D341Med (cell line): ENCODE measurements around the gene PSMD1.

Experiments used
- DNase-seq: peaks from one replicate; pipeline ENCODE4 v3.0.0; 2012; ENCODE audit warnings: low spot score

PSMD1 gene

DNA sequence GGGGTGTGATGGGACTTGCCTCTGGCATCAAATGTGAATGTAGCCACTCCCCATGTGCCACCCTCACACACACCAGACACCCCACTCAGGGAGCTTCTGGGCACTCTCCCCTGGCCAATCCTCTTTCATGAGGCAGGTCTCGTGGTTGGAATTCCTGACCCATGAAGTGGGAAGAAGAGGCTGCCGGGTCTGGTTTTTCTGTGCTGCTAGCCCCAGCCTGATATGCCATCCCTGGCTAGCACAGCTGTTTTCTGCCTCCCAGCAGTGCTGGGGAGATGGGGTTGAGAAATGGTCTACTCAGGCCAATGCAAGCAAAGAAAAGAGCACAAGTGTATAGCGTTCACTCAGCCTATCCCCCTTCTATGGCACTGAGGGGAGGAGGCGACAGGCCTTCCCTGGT, 20.5 kb upstream of the PSMD1 start:
- DNase-seq, result no peak

DNA sequence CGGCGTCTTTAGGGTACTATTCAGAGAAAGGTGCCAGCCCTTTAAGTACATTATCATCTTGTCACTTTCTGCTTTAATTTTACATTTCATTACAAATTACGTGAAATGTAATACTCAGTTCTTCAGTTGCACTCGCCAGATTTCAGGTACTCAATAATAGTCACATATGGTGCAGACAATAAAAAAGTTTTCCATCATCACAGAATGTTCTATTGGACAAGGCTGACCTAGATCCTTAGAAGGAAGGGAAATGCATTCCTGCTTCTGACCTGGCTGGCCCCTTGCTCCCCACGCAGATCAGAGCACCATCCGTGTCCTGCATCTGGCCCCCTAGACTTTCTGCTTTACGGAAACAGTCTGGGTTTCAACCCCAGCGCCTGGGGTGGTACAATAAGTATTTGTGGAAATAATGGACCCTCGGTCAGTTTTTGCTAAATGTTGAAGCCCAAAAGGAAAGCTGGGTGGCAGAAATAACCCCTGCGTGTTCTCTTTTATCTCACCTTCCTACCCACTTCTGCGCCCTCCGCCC, 20.0 kb upstream of the PSMD1 start:
- no peak for DNase-seq

DNA sequence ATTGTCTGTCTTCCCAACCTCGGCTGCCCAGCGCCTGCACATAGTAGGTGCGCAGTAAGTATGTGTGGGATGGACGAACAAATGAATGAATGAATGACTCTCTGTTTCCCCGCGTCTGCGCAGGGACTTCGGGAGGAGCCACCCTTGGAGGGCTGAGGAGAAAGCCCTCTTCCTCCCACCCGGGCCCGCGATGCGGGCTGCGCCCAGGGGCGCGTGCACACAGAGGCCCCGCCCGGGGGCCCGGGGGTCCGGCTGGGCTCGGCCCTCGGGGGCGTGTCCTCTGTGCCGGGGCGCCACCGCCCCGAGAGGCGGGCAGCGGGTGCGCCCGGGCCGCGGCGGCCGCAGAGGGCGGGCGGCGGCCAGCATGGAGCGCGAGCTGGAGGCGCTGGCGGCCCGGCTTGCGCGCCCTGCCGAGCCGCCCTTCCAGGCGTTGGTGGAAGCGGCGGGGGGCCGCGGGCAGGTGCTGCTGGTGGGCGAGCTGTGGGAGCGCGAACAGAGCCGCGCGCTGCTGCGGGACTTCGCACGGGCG, 19.4 kb upstream of the PSMD1 start, which contains the start of gene C2orf72:
TSS of gene C2orf72 (plus strand) at position 322 of the 529 bp plus-strand sequence. CDS start at position 365, 43 bp downstream.
- no peak for DNase-seq

- peak; percentile 56 for DNase-seq
These were observed 18.8 kb upstream of the PSMD1 start for GRCh38 chr2:231037731-231038482.

DNA sequence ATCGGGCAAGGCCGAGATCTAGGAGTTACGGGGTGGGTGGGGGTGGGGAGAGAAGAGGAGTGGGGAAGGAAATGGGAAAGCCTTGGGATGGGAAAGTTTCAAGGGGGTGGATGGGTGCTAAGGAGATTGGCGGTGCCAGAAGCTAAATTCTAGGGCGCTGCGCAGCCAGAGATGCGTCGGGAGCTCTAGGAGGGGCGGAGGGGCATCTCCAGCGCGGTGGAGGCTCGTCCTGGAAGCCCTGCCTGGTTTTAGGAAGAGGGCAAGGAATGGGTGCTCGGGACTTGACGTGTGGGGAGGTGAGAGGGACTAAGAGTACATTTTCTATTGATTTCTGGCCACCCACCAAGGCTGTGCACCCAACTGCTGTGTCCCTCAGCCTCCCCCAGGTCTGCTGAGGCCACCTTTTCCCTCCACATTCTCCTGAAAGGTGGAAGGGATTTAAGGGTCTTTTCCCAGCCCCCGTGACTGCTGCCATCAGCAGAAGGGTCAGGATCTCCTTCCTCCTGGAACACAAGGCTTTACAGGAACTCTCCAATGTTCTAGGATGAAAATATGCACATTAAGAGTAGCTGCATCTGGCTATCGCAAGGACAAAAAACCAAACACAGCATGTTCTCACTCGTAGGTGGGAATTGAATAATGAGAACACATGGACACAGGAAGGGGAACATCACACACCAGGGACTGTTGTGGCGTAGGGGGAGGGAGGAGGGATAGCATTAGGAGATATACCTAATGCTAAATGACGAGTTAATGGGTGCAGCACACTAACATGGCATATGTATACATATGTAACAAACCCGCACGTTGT, 18.0 kb upstream of the PSMD1 start:
- no peak for DNase-seq

GRCh38 chr2:231039294-231039664, 17.4 kb upstream of the PSMD1 start:
- no peak for DNase-seq

GRCh38 chr2:231039821-231040364, 16.8 kb upstream of the PSMD1 start:
- no peak for DNase-seq

- DNase-seq, result no peak
These were observed 15.5 kb upstream of the PSMD1 start for GRCh38 chr2:231041061-231041689.

DNA sequence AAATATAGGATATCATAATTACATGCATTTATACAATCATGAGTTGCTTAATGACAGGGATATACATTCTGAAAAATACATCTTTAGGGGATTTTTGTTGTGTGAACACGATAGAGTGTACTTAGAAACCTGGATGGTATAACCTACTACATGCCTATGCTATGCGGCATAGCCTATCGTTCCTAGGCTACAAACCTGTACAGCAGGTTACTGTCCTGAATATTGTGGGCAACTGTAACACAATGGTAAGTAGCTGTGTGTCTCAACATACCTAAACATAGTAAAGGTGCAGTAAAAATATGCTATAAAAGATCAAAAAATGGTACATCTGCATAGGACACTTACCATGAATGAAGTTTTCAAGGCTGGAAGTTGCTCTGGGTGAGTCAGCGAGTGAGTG, 12.9 kb upstream of the PSMD1 start:
- DNase-seq, result no peak

DNA sequence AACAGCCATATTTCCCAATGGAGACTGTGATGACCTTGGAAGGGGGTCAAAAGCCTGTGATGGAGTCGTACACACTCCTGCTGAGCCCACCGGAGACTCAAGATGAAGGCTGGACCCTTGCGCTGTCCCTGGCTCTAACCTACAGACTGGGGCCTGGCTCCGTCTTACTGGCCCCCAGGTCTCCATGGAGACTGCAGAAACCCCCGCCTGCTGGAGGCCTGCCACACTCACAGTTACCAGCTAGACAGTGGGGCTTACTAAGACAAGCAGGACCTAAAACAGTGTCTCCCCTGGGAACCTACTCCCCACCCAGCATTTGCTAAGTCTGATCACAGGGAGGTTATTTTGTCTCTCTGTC, 9.8 kb upstream of the PSMD1 start:
- DNase-seq, result no peak

DNA sequence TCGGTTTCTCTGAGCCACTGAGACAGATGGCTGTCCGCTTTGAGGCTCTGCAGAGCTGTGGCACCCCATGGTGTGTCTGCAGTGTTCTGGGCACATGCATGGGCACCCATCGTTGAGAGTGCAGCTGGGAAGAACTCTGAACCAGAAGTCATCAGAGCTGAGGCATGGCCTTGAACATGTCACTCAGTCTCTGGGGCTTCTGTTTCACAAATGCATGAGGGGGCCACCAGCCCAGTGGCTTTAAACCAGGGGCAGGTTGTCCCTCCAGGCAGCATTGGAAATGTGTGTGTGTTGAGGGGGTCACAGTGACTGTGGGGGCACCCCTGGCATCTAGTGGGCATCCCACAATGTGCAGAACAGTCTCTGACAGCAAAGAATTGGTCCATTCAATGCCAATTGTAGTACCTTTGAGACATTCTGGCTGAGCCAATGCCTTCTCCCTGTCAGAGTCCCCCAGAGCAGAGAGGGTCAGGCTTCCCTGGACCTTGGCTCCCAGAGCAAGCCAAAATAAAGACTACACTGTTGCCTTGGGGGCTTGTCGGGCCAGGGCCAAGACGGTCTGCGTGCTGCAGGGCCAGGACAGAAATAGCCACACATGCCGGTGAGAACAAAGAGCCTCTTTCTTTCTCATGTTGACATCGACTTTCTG, 9.3 kb upstream of the PSMD1 start:
- no peak for DNase-seq

GRCh38 chr2:231047923-231048915, 8.4 kb upstream of the PSMD1 start:
- DNase-seq, result no peak

DNA sequence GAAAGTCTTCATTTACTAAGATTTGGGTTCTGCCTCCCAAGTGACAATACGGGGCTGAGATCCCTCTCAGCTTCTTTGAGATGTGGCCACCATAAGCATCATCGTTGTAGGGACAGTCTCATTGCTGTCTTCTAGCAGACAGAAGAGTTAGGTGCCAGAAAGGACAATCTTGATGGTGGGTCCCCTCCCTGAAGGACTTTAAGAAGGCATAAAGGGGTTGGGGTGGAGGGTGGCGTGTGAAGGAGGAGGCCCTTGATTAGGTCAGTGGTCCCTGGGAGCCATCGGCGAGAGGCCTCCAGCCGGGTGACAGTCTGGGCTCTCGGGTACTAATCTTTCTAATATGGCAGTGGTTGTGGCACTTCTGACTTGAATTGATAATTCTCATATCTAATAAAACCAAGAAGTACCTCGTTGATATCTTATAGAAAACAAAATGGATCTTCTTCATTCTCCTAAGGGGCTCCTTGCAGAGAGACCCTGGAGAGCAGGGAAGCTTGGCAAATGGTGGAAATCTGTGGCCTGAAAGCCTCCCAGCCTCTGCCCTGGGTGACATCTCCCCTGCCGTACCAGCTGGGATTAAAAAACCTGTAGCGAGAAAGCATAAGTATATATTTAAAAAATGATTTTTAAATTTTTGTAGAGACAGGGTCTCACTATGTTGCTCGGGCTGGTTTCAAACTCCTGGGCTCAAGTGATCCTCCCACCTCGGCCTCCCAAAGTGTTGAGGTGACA, 7.2 kb upstream of the PSMD1 start:
- DNase-seq, result no peak

DNA sequence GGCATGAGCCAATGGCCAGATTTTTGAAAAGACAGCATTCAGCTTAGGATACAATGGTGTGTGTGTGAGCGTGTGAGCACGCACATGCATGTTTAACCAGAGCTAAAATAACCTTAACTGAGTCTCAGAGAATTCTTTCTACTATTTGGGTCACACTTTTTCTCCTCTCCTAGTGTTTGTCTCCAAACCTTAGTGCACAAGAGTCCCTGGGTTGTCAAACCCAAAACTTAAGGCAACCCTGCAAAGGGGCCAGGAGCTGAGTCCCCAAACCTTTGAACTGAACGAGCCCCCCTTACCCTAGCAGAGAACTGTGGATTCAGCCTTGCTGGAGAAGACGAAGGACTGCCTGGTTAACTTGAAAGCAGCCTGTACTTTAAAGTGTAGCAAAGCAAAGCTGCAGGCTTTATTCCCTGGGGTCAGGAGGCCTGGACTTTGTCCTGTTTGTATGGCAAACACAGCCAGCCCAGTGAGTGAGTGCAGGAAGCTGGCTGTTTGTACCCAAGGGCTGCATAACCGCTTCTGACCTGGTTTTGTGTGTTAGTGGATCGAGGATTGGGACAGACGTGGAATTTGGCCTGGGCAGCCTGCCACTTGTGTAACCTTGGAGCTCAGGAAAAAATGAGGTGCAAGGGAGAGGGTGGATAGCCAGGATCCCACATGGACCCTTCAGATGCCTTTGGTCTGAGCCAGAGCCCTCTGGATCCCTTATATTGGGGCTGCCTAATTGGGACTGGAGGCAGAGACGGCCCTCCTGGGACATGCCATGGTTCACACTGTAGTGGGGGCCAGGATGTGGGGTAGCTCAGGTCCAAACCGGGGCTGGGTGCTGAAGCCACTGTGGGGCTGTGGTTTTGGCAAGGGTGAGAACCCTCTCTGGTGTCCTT, 6.4 kb upstream of the PSMD1 start:
- no peak for DNase-seq

DNA sequence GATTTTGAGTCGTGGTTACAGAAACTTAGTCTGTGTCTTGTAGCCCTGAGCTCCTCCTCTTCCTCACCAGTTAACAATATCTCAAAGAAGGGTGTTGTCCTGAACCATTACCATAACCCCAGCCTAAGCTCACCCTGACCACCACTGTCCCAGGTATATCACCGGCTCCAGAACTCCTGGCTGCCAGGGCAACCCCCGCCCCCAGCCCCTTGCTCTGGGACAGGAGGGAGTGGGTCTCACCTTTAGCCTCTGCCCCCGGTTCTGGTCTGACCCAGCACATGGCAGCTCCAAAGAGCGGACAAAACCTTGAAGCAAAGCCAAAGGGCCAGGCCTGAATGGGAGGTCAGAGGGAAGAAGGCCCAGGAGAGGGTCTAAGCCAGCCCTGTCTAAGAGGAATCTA, 5.6 kb upstream of the PSMD1 start:
- DNase-seq, result no peak

- DNase-seq, result peak; percentile 68
These were observed 3.9 kb upstream of the PSMD1 start for GRCh38 chr2:231052494-231053451.

DNA sequence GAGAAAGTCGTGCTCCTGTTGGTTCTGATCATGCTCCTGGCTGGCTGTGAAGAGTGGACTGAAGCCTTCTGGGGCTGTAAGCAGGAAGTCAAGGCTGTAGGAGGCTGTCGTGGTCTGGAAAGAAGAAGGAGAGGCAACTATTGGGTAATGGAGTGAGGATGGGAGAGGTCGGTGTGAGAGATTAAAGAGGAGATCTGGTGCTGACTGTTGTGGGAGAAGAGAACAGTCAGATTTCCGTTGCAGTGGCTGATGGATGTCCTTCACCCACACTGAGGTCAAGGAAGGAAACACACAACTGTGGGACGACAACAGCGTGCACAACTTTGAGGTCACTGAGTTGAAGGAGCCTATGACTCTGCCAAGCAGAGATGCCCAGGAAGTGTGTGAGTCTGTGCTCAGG, 2.8 kb upstream of the PSMD1 start:
- DNase-seq, result no peak

DNA sequence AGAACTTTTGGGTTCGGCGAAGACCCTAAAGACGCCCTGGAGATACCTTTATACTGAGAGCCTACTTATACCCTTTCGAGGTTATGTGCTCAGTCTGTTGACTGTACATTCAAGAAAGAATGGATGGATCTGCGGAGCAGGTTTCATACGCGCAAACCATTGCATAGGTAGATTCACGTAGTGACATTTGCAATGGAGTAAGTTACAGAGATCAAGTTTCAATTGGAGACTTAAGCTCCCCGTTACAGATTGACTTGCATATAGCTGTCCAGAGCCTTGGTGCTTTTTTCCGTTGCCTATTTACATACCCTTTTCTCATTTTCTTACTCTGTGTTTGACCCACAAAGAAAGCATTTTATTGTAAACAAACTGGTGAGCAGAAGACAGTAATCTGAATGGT, 923 bp downstream of the PSMD1 start:
- DNase-seq, result no peak
